ENCODE results near the gene TM9SF2.
"Not testable (repeated sequence)": the region's sequence is repeated elsewhere in the genome, so short reads cannot be mapped to it uniquely, and the experiment has no call there.

The TM9SF2 gene

GRCh38 chr13:99491750-99492149, 9.5 kb upstream of the TM9SF2 start:
- DNase-seq, result not testable (repeated sequence)

- peak in 1 of 56 donors; percentile 2 for DNase-seq
These were observed 5.6 kb upstream of the TM9SF2 start for GRCh38 chr13:99495466-99496183.

GRCh38 chr13:99496184-99497142, 4.8 kb upstream of the TM9SF2 start:
- DNase-seq, result peak in 36 of 56 donors; percentile 2 to 67 (median 14)

- DNase-seq, result peak; percentile 19 to 96 (median 90)
These were observed 2.8 kb upstream of the TM9SF2 start for GRCh38 chr13:99498171-99499161.

- no peak for DNase-seq
These were observed 461 bp upstream of the TM9SF2 start for GRCh38 chr13:99500839-99501183.

GRCh38 chr13:99501848-99502301, 603 bp downstream of the TM9SF2 start:
- peak in 7 of 56 donors; percentile 2 to 54 (median 24) for DNase-seq

- no peak for DNase-seq
These were observed 4.6 kb downstream of the TM9SF2 start for GRCh38 chr13:99505814-99506269.

- peak in 1 of 56 donors; percentile 6 for DNase-seq
These were observed 5.4 kb downstream of the TM9SF2 start for GRCh38 chr13:99506634-99507033.

GRCh38 chr13:99507054-99507453, 5.8 kb downstream of the TM9SF2 start:
- DNase-seq, result no peak

GRCh38 chr13:99507551-99507950, 6.3 kb downstream of the TM9SF2 start:
- DNase-seq, result no peak

GRCh38 chr13:99507986-99508385, 6.7 kb downstream of the TM9SF2 start:
- DNase-seq, result no peak

GRCh38 chr13:99509479-99509878, 8.2 kb downstream of the TM9SF2 start:
- no peak for DNase-seq

- DNase-seq, result no peak
These were observed 13.5 kb downstream of the TM9SF2 start for GRCh38 chr13:99514801-99515200.

GRCh38 chr13:99516153-99516929, 15.1 kb downstream of the TM9SF2 start:
- DNase-seq, result no peak

GRCh38 chr13:99517577-99517976, 16.3 kb downstream of the TM9SF2 start:
- no peak for DNase-seq

GRCh38 chr13:99517984-99518383, 16.7 kb downstream of the TM9SF2 start:
- DNase-seq, result no peak

GRCh38 chr13:99522298-99522697, 21.0 kb downstream of the TM9SF2 start:
- no peak for DNase-seq

GRCh38 chr13:99523838-99524237, 22.6 kb downstream of the TM9SF2 start:
- DNase-seq, result no peak

GRCh38 chr13:99525967-99526366, 24.7 kb downstream of the TM9SF2 start:
- no peak for DNase-seq

GRCh38 chr13:99526549-99526948, 25.3 kb downstream of the TM9SF2 start:
- no peak for DNase-seq

All from amygdala (tissue), 56 donors.